ENCODE measurements around the gene NOC4L.

DNA sequence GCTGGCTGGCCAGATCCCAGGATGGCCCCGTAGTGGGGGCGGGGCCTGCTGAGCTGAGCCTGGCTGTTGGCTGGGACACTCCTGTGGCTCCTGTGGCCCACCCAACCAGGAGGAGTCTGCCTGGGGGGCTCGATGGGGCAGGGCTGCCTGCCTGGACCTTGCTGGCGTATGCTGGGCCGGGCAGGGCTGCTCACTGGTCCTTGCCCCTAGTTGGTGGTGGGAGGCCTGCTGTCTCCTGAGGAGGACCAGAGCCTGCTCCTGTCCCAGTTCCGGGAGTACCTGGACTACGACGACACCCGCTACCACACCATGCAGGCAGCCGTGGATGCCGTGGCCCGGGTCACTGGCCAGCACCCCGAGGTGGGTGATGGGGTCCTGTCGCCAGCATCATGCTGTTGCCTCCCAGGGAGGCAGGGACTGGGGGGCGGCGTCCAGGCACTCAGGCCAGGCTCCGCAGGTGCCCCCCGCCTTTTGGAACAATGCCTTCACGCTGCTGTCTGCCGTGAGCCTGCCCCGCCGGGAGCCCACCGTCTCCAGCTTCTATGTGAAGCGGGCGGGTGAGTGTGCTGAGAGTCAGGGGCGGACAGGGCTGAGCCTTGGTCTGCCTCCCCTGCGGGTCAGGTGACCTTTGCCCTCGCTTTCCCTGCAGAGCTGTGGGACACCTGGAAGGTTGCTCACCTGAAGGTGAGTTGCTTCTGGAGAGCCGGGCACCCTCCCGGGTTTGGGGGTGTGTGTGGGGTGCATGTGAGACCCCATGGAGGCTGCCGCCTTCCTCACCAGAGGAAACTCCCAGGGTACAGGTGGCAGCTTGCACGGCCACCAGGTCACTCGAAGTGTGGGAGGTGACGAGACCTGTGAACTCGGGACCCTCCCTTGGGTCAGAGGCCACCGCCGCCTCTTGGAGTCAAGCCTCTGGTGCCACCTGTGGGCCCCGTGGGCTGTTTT is 3.4 kb downstream of the NOC4L start:
- no peak for TF ChIP-seq FOXM1 (IDR thresholded peaks at IDR 0.05; ENCODE audit: borderline replicate concordance)
- no peak for TF ChIP-seq FOXA1 (IDR thresholded peaks at IDR 0.05)
- no peak for TF ChIP-seq ZNF384 (IDR thresholded peaks at IDR 0.05)
